Measurements from ENCODE around the gene RYR2.

RYR2 gene

GRCh38 chr1:237324226-237324625 is 282.2 kb downstream of the RYR2 start:
- DNase-seq (ENCODE audit: low spot score): no peak
- no peak for TF ChIP-seq CTCF (IDR thresholded peaks at IDR 0.05; ENCODE audit: extremely low read depth, missing control alignments)

DNA sequence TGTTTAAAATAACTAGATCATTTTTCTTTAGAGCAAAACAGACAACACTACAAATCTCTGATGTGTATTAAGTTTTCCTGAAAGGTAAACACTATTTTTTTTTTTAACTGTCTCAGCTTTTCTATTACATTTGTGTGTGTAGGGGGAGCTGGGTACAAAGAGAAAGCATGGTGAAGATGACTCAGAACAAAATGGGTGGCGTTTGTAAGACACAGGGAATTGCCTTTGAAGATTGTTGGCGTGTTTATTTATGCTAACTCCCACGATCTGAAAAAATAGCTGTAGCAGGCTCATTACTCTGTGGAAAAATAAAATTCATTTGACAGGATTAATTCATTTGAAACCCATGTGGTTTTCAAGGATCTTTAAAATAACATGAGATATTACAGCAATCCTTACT is 285.1 kb downstream of the RYR2 start:
- DNase-seq (ENCODE audit: low spot score): no peak
- no peak for TF ChIP-seq CTCF (IDR thresholded peaks at IDR 0.05; ENCODE audit: extremely low read depth, missing control alignments)

DNA sequence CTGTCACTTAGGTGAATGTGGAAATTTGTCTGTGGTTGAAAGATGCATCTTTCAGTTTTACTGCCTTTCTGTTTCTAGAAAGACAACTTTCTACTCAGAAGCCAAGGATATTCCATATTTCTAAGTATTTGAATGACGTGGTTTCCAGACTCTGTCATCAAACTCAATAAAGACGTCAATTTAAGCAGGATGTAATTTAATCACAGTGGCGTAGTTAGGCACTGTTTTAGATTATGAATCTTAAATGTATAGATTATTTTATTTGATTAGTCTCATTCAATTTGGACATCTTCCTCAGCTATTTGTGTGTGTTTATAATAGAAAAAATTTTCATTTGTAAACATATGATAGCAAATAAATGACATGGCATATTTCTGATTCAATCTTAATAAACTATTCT is 298.9 kb downstream of the RYR2 start:
- no peak for TF ChIP-seq CTCF (IDR thresholded peaks at IDR 0.05; ENCODE audit: extremely low read depth, missing control alignments)

DNA sequence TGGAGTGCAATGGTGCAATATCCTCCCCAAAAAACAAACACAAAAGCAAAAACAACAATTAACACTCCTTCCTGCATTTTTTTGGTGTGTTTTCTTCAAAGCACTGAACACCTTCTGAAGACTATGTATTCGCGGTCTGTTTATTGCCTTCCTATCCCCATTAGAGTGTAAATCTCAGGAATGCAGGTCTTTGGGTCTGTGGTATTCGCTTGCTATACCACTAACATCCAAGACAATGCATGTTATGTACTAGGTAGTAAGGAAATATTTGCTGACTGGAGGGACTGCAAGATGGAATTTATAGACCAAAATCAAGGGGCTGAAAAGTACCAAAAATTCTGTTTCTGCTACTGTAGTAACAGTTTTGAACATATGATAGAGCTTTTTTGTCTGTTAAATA is 299.4 kb downstream of the RYR2 start:
- TF ChIP-seq CTCF (IDR thresholded peaks at IDR 0.05; ENCODE audit: extremely low read depth, missing control alignments): no peak
- no peak for DNase-seq (ENCODE audit: low spot score)

More for the DNA sequence above, 298.9 kb downstream of the RYR2 start:
- no peak for DNase-seq (ENCODE audit: low spot score)

GRCh38 chr1:237342730-237343129 is 300.7 kb downstream of the RYR2 start:
- no peak for DNase-seq (ENCODE audit: low spot score)
- TF ChIP-seq CTCF (IDR thresholded peaks at IDR 0.05; ENCODE audit: extremely low read depth, missing control alignments): no peak

GRCh38 chr1:237352747-237353146 is 310.8 kb downstream of the RYR2 start:
- no peak for TF ChIP-seq CTCF (IDR thresholded peaks at IDR 0.05; ENCODE audit: extremely low read depth, missing control alignments)
- no peak for DNase-seq (ENCODE audit: low spot score)

DNA sequence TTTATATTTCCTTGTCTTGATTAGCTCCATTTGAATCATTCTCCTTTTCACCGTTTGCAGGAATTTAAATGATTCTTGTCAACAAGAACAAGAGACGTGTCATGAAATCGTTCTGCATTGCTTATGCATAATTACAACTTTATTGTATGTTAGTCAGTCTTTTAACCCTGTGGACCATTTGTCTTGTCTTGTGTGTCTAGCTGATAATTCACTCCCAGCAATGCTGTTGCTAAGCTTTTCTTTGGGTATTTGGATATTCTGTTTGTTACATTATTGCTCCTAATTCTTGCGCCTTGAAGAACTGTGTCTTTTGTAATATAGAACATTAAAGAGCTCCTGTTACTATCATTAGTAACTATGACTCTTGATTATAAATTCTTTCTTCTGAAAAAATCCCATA is 311.9 kb downstream of the RYR2 start:
- TF ChIP-seq CTCF (IDR thresholded peaks at IDR 0.05; ENCODE audit: extremely low read depth, missing control alignments): no peak
- DNase-seq (ENCODE audit: low spot score): no peak
